HG02870 (cell line): ENCODE results near the gene SLC28A1.
"Not testable (repeated sequence)": the region's sequence is repeated elsewhere in the genome, so short reads cannot be mapped to it uniquely, and the experiment has no call there.

ENCODE experiments used
- ATAC-seq: cut with Tn5 transposase; IDR thresholded peaks from one replicate; pipeline ENCODE4 v1.9.1; 2021; ENCODE audit warnings: mild to moderate bottlenecking, moderate library complexity; ENCODE audit not compliant: unreplicated experiment

Gene SLC28A1

DNA sequence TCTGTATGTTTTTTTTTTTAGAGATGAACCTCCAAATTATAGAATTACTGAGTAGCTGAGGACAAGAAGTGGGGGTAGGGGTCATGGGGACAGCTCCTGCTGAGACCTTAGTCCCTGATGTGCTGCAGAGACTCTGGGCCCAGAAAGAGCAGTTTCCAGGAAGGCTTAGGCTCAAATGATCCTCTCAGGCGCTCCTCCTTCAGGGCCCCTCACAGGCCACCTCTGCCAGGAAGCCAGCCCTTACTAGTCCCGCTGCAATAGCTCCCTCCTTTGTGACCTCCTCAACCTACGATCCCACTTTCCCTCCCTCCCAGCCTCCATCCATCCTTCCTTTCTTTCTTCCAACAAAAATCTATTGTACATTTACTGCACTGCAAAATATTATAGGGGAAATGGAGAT, 24.6 kb downstream of the SLC28A1 start:
- ATAC-seq: no peak

- ATAC-seq: no peak
Observed at GRCh38 chr15:84909782-84910181, 25.3 kb downstream of the SLC28A1 start.

GRCh38 chr15:84910928-84911623, 26.6 kb downstream of the SLC28A1 start:
- no peak for ATAC-seq

GRCh38 chr15:84911879-84912660, 27.6 kb downstream of the SLC28A1 start:
- ATAC-seq: no peak

DNA sequence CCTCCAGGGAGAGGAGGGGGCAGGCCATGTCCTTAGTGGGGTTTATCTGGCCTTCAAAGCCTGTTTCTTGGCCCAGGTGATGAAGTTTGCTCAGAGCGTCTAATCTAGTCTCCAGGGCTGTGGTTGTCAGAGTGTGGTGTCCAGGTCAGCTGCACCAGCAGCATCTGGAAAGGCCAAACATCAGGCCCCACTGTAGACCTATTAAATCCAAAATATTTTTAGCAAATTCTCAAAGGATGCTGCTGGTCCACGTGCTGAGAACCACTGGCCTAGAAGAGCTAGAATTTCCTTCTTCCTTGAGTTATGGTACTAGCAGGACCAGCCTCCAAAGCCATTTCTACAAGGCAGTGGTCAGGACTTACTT, 28.9 kb downstream of the SLC28A1 start:
- no peak for ATAC-seq

DNA sequence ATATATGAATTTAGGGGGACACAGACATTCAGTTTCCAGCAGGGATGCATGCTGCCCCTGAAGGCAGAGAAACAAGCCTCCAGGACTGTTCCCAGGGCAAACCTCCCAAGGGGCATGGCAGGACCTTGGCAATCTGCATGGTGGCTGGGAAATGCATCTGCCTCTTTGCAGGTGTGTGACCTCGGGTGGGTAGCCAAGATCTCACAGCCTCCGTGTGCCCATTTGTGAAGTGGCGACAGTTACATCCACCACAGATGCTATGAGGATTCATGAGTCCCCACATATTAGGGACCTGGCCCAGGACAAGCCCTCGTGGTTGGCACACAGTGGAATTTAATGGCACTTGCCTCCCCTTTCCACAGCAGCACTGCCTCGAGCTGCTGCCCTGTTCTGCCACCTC, 29.9 kb downstream of the SLC28A1 start:
- ATAC-seq: no peak

GRCh38 chr15:84914909-84915605, 30.6 kb downstream of the SLC28A1 start:
- peak; percentile 89 for ATAC-seq

DNA sequence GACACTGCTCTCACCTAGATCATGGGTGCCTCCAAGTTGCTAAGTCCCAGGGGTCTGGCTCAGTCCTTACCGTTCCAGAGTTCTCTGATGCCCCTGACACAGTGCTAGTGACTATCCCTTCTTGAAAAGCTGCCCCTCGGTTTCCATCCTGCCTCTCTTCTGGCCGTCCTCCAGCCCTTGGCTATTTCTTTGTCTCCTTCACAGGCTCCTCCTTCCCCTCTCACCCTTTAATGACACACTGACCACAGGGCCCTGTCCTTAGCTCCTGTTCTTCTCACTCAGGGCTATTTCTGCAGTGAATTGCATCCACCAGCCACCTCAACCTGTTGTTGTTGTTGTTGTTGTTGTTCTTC, 31.1 kb downstream of the SLC28A1 start:
- ATAC-seq: no peak

GRCh38 chr15:84917452-84917851, 33.0 kb downstream of the SLC28A1 start:
- ATAC-seq: no peak

DNA sequence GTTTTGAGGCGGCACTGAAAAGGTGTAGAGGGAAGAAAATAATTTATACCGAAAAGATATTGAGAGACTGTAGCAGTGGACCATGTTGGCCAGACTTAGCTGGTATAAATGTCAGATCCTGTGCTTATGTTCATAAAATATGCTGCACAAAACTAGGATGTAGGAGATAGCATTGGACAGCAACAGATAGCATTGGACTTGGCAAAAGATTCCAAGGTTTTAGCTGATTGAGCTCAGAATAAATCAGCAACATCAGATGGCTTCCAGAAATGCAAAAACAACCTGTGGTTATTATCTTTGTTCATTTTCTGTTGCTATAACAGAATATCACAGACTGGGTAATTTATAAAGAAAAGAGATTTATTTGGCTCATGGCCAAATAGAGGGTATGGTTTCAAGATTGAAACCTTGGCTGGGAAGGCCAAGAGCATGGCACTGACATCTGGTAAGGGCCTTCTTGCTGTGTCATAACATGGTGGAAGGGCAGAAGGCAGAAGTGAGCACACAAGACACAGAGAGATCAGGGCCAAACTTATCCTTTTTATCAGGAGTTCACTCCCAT, 34.7 kb downstream of the SLC28A1 start:
- ATAC-seq: no peak

DNA sequence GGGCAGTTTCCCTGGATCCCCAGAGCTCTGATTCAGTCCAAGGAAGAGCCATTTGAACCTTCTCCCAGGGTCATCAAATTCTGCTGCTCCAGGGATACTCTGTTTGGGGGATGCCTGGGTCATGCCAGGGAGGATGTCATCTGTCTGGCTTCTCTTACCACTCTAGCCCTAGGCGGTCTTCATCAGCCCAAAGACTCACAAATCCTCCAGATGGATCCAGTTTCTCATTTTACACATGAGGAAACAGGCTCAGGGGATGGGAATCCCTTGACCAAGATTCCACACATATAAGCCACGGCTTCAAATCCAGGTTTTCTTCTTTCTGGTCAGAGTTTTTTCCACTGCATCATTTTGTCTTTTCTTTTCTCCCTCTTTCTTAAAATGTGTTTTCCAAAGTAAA, 36.7 kb downstream of the SLC28A1 start:
- no peak for ATAC-seq

DNA sequence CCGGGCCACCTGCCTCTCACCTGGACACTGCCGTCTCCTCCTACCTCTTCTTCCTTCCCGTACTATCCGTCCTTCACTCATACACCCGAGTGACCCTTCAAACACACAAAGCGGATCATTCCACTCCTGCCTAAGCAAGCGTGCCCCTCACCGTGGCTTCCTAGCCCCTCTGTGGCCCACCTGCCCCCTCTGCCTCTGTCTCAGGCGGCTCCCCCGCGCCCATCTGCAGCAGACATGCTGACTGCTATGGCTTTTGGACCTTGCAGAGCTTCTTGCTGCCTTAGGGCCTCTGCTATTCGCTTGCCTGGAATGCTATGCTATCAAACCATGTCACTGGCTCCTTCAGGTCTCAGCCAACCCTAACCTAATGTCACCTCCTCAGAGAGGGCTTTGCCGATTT, 38.1 kb downstream of the SLC28A1 start:
- no peak for ATAC-seq

DNA sequence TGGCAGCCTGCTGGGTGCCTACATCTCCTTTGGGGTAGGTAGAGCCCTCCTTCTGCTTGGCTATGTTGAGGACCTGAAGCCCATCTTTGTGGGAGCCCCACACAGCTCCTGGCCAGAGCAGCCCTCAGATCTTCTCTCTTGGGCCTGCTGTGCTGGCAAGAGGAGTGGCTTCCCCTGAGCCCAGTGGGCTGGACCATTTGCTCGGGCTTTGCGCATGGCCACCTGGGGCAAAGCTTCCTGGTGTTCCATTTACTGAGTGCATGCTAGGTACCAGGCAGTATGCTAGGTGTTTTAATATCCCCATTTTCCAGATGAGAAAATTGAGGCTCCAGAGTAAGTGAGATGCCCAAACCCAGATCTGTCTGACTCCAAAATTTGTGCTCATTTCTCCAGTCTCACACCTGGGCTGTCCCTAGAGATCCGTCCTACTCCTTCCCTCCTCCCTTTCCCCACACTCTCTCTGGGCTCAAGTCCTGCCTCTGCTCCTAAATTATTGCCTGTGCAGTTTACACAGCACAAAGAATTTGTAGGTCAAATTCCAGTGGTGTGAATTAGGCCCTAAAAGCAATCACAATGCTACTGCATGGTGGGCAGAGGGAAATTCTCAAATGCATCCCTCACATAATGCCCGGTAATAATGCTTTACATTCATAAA, 39.7 kb downstream of the SLC28A1 start:
- no peak for ATAC-seq

DNA sequence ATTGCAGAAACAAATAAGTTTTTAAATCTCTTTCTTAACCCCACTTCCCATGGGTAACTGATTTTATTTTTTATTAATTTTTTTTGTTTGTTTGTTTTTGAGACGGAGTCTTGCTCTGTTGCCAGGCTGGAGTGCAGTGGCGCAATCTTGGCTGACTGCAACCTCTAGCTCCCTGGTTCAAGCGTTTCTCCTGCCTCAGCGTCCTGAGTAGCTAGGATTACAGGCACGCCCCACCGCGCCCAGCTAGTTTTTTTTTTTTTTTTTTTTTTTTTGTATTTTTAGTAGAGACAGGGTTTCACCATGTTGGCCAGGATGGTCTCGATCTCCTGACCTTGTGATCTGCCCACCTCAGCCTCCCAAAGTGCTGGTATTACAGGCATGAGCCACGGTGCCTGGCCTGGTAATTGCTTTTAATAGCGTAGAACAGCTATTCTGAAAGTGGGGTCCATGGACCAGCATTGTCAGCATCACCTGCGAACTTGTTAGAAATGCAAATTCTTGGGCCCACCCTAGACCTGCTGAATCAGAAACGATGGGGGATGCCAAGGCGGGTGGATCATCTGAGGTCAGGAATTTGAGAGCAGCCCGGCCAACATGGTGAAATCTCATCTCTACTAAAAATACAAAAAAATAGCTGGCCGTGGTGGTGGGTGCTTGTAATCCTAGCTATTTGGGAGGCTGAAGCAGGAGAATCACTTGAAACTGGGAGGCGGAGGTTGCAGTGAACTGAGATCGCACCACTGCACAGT, 40.5 kb downstream of the SLC28A1 start:
- not testable (repeated sequence) for ATAC-seq

- no peak for ATAC-seq
Observed at GRCh38 chr15:84925906-84926305, 41.4 kb downstream of the SLC28A1 start.

- no peak for ATAC-seq
Observed at GRCh38 chr15:84926491-84927230, 42.2 kb downstream of the SLC28A1 start.

DNA sequence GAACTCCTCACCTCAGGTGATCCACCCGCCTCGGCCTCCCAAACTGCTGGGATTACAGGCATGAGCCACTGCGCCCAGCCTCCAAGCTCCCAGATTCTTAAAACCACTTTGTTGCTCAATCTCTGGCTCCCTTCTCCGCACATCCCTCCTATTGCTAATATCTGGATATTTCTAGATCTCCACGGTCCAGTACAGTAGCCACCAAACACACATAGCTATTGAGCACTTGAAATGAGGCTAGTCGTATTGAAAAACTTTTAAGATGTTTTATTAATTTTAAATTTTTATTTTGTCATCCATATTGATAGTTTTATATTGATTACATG, 44.3 kb downstream of the SLC28A1 start:
- no peak for ATAC-seq

- ATAC-seq: no peak
Observed at GRCh38 chr15:84929795-84930603, 45.5 kb downstream of the SLC28A1 start.
